Fibroblast of the aortic adventitia (primary cell): ENCODE results near the gene CACNA2D1. TPM values are rescaled to one million over a fixed set of nuclear protein-coding genes. Genes with fewer than 3 reads are reported as not detected.

ENCODE experiments used
- DNase-seq: peaks from one replicate; pipeline ENCODE4 v3.0.0-alpha.2; 2010; ENCODE audit warnings: low read depth
- H3K4me3 ChIP-seq: 2 replicates; pipeline ENCODE4 v1.5.1; 2011; ENCODE audit warnings: low read depth, mild to moderate bottlenecking, control low read depth, low read length, moderate library complexity
- total RNA-seq: library from RNA; depleted of rRNA; stranded (reverse); fragments of >200 nt; gene quantifications from 2 replicates; pipeline ENCODE4 v1.2.3, GENCODE V29; 2012; ENCODE audit warnings: low replicate concordance
- TF ChIP-seq, protein P1 (sequence below): IDR thresholded peaks from 2 replicates; pipeline ENCODE4 v1.5.1; 2011; ENCODE audit warnings: mild to moderate bottlenecking, low read length, control low read depth, inconsistent platforms; ENCODE audit not compliant: insufficient read depth

The CACNA2D1 gene
- total RNA-seq, 1 donor = 90.5 TPM

DNA sequence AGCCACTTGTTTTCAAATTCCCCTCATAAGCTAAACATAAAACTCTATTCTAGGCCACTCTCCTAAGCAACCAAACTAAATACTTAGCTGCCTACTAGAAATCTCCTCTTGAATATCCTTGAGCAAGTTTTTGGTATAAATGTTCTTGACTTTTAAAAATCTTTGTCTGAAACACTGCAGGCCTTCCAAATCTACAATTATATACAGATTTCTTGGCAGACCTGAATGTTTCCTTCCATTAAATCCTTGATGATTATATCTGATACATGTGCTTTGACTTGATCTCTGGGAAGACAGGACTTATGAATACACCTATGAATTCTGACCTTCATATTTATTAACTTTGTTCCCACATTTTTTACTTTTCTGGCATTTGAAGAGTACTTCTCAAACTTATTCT, 314.5 kb downstream of the CACNA2D1 start:
- no peak for DNase-seq
- no peak overlapping the region for H3K4me3 ChIP-seq
- TF ChIP-seq, protein P1, sequence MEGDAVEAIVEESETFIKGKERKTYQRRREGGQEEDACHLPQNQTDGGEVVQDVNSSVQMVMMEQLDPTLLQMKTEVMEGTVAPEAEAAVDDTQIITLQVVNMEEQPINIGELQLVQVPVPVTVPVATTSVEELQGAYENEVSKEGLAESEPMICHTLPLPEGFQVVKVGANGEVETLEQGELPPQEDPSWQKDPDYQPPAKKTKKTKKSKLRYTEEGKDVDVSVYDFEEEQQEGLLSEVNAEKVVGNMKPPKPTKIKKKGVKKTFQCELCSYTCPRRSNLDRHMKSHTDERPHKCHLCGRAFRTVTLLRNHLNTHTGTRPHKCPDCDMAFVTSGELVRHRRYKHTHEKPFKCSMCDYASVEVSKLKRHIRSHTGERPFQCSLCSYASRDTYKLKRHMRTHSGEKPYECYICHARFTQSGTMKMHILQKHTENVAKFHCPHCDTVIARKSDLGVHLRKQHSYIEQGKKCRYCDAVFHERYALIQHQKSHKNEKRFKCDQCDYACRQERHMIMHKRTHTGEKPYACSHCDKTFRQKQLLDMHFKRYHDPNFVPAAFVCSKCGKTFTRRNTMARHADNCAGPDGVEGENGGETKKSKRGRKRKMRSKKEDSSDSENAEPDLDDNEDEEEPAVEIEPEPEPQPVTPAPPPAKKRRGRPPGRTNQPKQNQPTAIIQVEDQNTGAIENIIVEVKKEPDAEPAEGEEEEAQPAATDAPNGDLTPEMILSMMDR = no peak

DNA sequence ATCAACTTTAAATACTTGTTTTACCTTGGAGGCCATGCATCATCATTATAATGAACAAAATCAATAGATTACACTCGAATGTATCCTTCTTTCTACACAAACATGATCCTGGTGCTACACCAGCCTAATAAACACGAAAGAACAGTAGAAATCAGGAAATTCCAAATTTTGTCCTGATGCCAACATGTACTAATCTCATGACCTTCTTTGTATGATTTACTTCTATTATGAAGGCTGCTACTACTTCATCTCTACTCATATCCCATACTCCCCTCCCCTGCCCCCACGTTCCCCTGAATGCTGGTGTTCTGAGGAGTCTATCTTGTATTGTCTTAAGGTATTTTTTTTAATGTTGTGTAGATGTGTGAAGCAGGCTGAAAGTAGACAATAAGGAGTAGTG, 315.0 kb downstream of the CACNA2D1 start:
- no peak overlapping the region for H3K4me3 ChIP-seq
- DNase-seq = no peak
- TF ChIP-seq, protein P1 = no peak

DNA sequence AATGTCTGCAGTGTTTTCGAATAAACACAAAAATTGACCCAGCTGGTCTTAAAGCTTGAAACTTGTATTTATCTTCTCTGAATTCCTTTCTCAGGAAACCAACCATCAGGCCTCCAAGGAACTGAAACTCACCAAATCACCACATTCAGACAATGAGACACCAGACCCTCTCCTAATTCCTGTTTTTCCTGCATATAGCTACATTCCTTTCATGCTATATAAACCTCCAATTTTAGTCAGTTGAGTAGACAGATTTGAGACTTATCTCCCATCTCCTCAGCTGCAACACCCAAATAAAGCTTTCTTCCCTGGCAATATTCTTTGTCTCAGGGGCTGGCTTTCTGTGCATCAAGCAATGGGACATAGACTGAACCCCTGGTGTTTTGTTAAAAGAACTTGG, 317.0 kb downstream of the CACNA2D1 start:
- H3K4me3 ChIP-seq = no peak overlapping the region
- TF ChIP-seq, protein P1 = no peak
- DNase-seq = no peak

DNA sequence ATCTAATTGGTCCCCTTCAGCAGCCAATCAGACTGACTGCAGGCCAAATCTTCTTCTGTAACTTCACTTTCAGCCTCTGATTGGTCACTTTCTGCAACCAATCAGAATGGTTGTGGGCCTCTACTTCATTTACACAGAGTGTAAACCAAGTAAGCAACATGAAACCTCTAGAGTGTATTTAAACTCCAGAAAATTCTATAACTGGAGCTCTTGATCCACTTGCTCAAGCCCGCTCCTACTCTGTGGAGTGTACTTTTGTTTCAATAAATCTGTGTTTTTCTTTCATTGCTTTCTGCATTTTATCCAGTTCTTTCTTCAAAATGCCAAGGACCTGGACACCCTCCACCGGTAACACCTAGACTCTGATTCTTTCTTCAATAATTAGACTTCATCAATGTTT, 319.1 kb downstream of the CACNA2D1 start:
- H3K4me3 ChIP-seq = no peak overlapping the region
- DNase-seq = no peak
- TF ChIP-seq, protein P1 = no peak

DNA sequence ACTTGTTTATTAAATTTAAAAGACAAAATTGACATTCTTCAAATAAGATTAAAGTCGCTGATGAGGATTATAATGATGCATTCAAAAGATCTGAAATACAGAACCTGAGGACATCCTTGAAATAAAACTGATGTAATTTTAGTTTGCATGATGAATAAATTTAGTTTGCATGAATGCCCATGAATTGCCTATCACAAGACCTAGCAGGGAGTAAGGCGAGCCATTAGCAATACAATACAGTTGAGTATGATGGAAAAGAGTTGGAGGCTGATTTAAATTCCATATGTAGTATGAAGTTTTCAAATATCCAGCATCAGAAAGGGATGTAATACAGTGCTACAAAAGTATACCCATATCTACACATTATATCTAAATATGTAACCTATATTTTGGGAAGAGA, 321.3 kb downstream of the CACNA2D1 start:
- TF ChIP-seq, protein P1 = no peak
- no peak for DNase-seq
- no peak overlapping the region for H3K4me3 ChIP-seq

DNA sequence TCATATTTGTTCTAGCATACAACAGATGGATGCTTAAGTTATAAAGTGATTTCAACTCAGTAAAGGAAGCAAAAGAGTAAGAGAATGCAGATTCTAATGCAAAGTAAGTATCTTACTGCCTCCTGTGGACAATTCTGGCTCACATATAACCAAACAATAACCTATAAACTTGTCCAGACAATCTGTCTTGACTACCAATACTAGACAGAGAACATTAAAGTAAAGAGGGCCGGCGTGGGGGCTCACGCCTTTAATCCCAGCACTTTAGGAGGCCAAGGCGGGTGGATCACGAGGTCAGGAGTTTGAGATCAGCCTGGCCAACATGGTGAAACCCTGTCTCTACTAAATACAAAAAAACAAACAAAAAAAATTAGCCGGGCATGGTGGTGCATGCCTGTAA, 329.3 kb downstream of the CACNA2D1 start:
- TF ChIP-seq, protein P1 = no peak

DNA sequence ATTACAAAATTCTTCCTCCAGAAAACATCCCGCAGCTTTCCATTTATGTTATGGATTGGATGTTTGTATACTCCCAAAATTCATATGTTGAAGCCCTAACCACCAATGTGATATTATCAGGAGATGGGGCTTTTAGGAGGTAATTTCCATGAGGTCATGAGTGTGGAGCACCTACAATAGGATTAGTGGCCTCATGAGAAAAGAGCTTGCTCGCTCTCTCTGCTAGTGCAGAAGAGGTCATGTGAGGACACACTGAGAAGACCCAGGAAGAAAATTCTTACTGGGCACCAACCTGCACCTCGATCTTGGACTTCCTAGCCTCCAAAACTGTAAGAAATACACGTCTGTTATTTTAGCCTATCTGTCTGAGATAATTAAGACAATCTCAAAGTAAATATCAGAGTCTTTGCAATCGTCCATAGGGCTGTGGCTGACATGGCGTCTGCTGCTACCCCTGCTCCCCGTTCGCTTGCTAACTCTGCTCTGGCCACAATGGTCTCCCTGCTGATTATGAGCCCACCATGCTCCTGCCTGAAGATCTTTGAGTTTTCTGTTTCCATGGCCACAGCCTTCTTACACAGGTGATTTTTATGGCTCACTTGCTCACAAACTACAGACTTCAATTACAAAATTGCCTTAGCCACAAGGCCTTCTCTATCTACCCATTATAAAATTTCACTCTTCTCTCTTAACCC, 333.3 kb downstream of the CACNA2D1 start:
- H3K4me3 ChIP-seq = no peak overlapping the region
- TF ChIP-seq, protein P1 = no peak
- DNase-seq = no peak

More for the DNA sequence above, 329.3 kb downstream of the CACNA2D1 start:
- no peak overlapping the region for H3K4me3 ChIP-seq
- no peak for DNase-seq
